ENCODE results near the gene LMF2.
A peak's percentile ranks its signal among the peaks of the same experiment; 100 is the strongest.
"Not testable (repeated sequence)": the region's sequence is repeated elsewhere in the genome, so short reads cannot be mapped to it uniquely, and the experiment has no call there.

LMF2 gene, protein sequence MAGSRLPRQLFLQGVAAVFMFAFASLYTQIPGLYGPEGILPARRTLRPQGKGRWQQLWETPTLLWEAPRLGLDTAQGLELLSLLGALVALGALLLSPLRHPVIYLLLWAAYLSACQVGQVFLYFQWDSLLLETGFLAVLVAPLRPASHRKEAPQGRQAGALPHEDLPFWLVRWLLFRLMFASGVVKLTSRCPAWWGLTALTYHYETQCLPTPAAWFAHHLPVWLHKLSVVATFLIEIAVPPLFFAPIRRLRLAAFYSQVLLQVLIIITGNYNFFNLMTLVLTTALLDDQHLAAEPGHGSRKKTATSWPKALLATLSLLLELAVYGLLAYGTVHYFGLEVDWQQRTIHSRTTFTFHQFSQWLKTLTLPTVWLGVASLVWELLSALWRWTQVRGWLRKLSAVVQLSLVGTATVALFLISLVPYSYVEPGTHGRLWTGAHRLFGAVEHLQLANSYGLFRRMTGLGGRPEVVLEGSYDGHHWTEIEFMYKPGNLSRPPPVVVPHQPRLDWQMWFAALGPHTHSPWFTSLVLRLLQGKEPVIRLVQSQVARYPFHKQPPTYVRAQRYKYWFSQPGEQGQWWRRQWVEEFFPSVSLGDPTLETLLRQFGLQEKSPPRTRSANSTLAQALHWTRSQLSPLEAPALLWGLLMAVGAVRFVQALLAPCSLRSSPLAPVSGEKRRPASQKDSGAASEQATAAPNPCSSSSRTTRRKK

DNA sequence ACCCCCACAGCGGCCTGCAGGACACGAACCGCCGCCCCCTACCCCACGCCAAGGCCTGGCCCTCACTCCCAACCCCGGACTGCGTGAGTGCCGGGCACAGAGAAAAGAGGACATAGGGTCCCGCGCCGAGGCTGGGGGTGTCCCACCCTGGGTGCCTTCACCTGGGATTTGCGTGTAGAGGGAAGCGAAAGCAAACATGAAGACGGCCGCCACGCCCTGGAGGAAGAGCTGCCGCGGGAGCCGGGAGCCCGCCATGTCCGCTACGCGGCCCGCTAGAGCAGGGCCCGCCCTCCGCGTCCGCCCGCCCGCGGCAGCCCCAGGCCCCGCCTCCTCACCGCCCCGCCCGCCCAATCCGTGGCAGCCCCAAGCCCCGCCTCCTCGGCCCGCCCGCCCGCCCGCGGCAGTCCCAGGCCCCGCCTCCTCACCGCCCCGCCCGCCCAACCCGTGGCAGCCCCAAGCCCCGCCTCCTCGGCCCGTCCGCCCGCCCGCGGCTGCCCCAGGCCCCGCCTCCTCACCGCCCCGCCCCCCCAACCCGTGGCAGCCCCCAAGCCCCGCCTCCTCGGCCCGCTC lies at the start of gene LMF2:
Gene LMF2, minus strand, starts transcription at position 282 of the 570 bp plus-strand sequence. Its CDS starts 27 bp downstream, at position 255.
- DNase-seq (ENCODE audit: low read depth in 2 of 2): peak; percentile 92 to 93

DNA sequence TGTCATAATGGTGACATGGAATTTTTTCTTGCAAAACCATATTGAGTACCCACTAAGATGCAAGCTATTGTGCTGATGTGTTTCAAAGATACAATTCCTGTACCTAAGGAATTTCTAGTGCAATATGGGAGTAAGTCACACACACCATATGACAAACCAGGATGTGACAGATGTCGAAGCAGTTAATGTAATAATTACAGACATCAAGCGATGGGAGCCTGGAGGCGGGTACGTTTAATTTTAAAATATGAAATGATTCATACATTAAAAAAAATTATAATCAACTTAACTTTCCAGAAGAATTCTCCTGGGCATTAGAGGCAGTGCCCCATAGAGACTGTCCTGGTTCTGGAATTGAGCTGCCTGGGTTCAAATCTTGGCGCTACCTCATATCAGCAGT lies 49.2 kb upstream of the LMF2 start:
- no peak for DNase-seq (ENCODE audit: low read depth in 2 of 2)

- DNase-seq (ENCODE audit: low read depth in 2 of 2): no peak
Measured at GRCh38 chr22:50553310-50553709, 45.8 kb upstream of the LMF2 start.

DNA sequence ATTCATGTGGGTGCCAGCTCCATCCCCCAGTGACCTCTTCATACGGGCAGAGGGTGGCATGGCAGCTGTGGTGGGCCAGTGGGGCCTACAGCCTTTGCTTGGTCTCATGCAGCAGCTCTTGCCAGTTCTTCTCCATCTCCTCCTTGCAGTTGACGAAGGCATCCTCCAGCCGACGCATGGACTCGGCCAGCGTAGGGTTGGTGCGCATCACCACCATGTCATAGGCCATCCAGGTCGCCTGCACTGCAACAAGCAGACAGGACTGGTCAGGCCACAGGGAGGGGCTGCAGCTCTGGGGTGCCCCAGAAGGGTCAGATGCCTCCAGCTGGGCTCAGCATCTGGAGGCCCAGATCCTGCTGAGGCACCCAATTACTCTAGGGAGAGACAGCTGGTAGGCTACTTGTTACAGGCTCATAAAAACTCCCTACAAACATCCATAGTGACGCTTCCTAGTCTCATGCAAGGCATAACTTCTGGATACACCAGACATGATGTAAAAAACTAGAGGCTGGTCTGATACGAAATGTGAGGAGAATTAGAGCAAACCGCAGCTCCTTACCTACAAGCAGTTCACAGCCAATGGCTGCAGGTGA lies 43.8 kb upstream of the LMF2 start:
- no peak for DNase-seq (ENCODE audit: low read depth in 2 of 2)

DNA sequence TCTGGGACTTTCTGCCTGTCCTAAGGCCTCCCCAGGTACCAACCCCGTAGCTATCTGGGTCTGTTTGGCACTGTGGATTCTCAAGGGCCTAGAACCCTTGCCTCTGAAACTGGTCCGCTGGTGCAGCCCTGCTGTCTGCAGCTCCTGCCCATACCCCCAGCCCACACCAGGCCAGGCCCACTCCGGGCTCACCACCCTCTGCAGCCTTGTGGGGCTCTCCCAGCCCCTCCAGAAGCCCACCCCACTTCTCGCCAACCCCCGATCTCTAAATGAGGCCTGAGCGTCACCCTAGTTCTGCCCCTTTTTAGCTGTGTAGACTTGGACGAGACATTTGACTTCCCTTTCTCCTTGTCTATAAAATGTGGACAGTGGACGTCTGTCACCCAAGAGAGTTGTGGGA lies 42.9 kb upstream of the LMF2 start:
- no peak for DNase-seq (ENCODE audit: low read depth in 2 of 2)

GRCh38 chr22:50548921-50549790 lies 41.7 kb upstream of the LMF2 start:
- no peak for DNase-seq (ENCODE audit: low read depth in 2 of 2)

- no peak for DNase-seq (ENCODE audit: low read depth in 2 of 2)
Measured at GRCh38 chr22:50548040-50548920, 40.8 kb upstream of the LMF2 start.

DNA sequence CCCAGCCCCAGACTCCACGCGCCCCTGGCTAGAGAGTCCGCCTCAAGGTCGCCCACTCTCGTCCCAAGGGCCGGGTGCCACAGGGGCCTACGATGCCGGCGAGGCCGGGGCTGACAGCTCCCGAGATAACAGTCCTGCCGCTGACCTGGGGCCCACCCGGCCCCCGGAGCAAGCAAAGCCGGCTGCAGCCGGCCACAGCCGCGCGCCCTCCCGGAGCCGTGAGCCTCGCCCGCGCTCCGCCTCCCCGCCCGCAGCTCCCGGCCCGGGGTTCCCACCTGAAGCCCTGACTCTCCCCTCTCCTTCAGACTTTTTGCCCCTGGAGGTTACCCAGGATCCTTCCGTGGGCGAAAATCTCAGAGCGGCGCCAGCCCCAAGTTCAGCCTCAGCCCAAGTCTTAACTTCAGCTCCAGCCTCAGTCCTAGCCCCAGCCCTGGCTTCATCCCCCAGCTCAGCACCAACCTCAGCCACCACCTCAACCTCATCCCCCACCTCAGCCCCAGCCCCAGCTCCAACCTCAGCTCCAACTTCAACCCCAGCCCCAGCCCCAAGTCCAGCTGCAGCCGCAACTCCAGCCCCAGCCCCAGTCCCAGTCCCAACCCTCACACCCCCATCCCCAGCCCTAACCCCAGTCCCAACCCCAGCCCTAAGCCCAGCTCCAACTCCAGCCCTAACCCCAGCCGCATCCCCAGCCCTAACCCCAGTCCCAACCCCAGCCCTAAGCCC lies 39.9 kb upstream of the LMF2 start:
- DNase-seq (ENCODE audit: low read depth in 2 of 2): no peak

- DNase-seq (ENCODE audit: low read depth in 2 of 2): no peak
Measured at GRCh38 chr22:50546326-50547262, 39.1 kb upstream of the LMF2 start.

GRCh38 chr22:50545522-50546325 lies 38.2 kb upstream of the LMF2 start, which contains the start of gene KLHDC7B:
TSS of gene KLHDC7B (plus strand) at chr22:50545899. CDS start at chr22:50546244, 345 bp downstream.
- no peak for DNase-seq (ENCODE audit: low read depth in 2 of 2)

- DNase-seq (ENCODE audit: low read depth in 2 of 2): no peak
Measured at GRCh38 chr22:50544746-50545253, 37.3 kb upstream of the LMF2 start.

GRCh38 chr22:50544078-50544745 lies 36.7 kb upstream of the LMF2 start:
- peak; percentile 60 to 63 for DNase-seq (ENCODE audit: low read depth in 2 of 2)

GRCh38 chr22:50542416-50542927 lies 35.0 kb upstream of the LMF2 start:
- no peak for DNase-seq (ENCODE audit: low read depth in 2 of 2)

- DNase-seq (ENCODE audit: low read depth in 2 of 2): not testable (repeated sequence)
Measured at GRCh38 chr22:50541667-50542026, 34.1 kb upstream of the LMF2 start.

- DNase-seq (ENCODE audit: low read depth in 2 of 2): no peak
Measured at GRCh38 chr22:50540381-50540780, 32.9 kb upstream of the LMF2 start.

DNA sequence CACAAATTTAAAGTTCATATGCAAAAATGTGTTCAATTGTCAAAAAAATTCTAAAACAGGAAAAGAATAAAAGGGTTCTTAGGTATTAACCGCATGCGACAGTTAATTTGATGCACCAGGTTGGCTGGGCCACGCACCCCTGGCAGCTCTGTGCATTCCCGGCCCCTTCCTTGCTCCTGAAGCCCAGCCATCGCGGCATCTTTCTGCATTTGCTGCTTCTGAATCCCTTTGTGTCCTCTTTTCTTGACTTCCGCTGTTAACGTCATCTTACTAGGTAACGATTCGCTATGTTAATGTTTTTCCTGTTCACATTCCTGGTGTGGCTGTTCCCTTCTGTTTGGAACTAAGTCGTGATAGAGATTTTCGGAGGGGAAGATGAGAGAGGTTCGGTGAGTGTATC lies 30.3 kb upstream of the LMF2 start:
- DNase-seq (ENCODE audit: low read depth in 2 of 2): no peak

- no peak for DNase-seq (ENCODE audit: low read depth in 2 of 2)
Measured at GRCh38 chr22:50536226-50536625, 28.7 kb upstream of the LMF2 start.
